GM21717 (cell line): ENCODE results near the gene SEPHS2.
"Not testable (repeated sequence)": the region's sequence is repeated elsewhere in the genome, so short reads cannot be mapped to it uniquely, and the experiment has no call there.

Experiments used
- ATAC-seq: cut with Tn5 transposase; IDR thresholded peaks from one replicate; pipeline ENCODE4 v1.9.1; 2021; ENCODE audit warnings: mild to moderate bottlenecking, moderate library complexity; ENCODE audit not compliant: unreplicated experiment

Gene SEPHS2

GRCh38 chr16:30445408-30446202, at the start of gene SEPHS2:
TSS of gene SEPHS2 (minus strand) at chr16:30445874. CDS start at chr16:30445727, 147 bp downstream.
- peak; percentile 73 for ATAC-seq

GRCh38 chr16:30494709-30495108, 49.0 kb upstream of the SEPHS2 start:
- ATAC-seq, result no peak

GRCh38 chr16:30493941-30494488, 48.3 kb upstream of the SEPHS2 start:
- no peak for ATAC-seq

GRCh38 chr16:30491744-30492308, 46.2 kb upstream of the SEPHS2 start:
- no peak for ATAC-seq

GRCh38 chr16:30491229-30491628, 45.6 kb upstream of the SEPHS2 start:
- ATAC-seq, result no peak

GRCh38 chr16:30490210-30490609, 44.5 kb upstream of the SEPHS2 start:
- no peak for ATAC-seq

- no peak for ATAC-seq
Measured at GRCh38 chr16:30488764-30489605, 43.3 kb upstream of the SEPHS2 start.

- ATAC-seq, result no peak
Measured at GRCh38 chr16:30485818-30486436, 40.3 kb upstream of the SEPHS2 start.

GRCh38 chr16:30484887-30485286, 39.2 kb upstream of the SEPHS2 start:
- no peak for ATAC-seq

- no peak for ATAC-seq
Measured at GRCh38 chr16:30482366-30482765, 36.7 kb upstream of the SEPHS2 start.

GRCh38 chr16:30481381-30481780, 35.7 kb upstream of the SEPHS2 start:
- no peak for ATAC-seq

- no peak for ATAC-seq
Measured at GRCh38 chr16:30478766-30479478, 33.2 kb upstream of the SEPHS2 start.

- not testable (repeated sequence) for ATAC-seq
Measured at GRCh38 chr16:30477773-30478172, 32.1 kb upstream of the SEPHS2 start.

GRCh38 chr16:30476991-30477390, 31.3 kb upstream of the SEPHS2 start:
- ATAC-seq, result no peak

- ATAC-seq, result no peak
Measured at GRCh38 chr16:30474684-30475083, 29.0 kb upstream of the SEPHS2 start.

GRCh38 chr16:30474074-30474452, 28.4 kb upstream of the SEPHS2 start:
- ATAC-seq, result no peak

GRCh38 chr16:30473231-30474073, 27.8 kb upstream of the SEPHS2 start:
- no peak for ATAC-seq

GRCh38 chr16:30472328-30472942, 26.8 kb upstream of the SEPHS2 start, which contains the start of gene ITGAL:
TSS of gene ITGAL (plus strand) at chr16:30472742. CDS start at chr16:30472838, 96 bp downstream.
- peak; percentile 42 for ATAC-seq

- no peak for ATAC-seq
Measured at GRCh38 chr16:30470632-30470995, 24.9 kb upstream of the SEPHS2 start.
